H1 (cell line): ENCODE measurements around the gene FAHD1. TPM values are rescaled to one million over a fixed set of nuclear protein-coding genes. Genes with fewer than 3 reads are reported as not detected.

Experiments
- CTCF ChIA-PET: fragments of 300-600 bp; sonication (Branson Sonifier 250); formaldehyde crosslinking; loops from one replicate; lab custom pipeline; 2021; ENCODE audit not compliant: partially characterized antibody; lab: Charles Lee
- POLR2A ChIA-PET: fragments of 300-600 bp; sonication (Branson Sonifier 250); formaldehyde crosslinking; loops from one replicate; lab custom pipeline; 2021; ENCODE audit warnings: inconsistent platforms; ENCODE audit not compliant: partially characterized antibody; lab: Charles Lee
- DNase-seq, 2 experiments: peaks; one replicate each; pipeline versions ENCODE4 v3.0.0 to v3.0.0-alpha.2; 2010 to 2022; ENCODE audit warnings: low spot score in 2 of 2, low read depth in 1 of 2, mixed read lengths in 1 of 2
- FAIRE-seq: peaks from 2 replicates; lab custom pipeline; 2011; peaks lifted over from hg19 to GRCh38; lab: Jason Lieb, UNC
- H2AFZ ChIP-seq: 2 replicates; pipeline ENCODE4 v1.8.1; 2012; ENCODE audit warnings: low read length, inconsistent platforms
- H2AK5ac ChIP-seq: 2 replicates; pipeline ENCODE4 v1.6.1; 2013; ENCODE audit warnings: low read depth, low read length
- H2BK120ac ChIP-seq: replicated peaks from 2 replicates; pipeline ENCODE3; 2013; ENCODE audit warnings: low read depth, low read length, inconsistent platforms
- H2BK12ac ChIP-seq: 2 replicates; pipeline ENCODE4 v1.6.1; 2013; ENCODE audit warnings: low read depth, low read length
- H2BK15ac ChIP-seq: 2 replicates; pipeline ENCODE4 v1.6.1; 2013; ENCODE audit warnings: low read length
- H2BK20ac ChIP-seq: 2 replicates; pipeline ENCODE4 v1.6.1; 2013; ENCODE audit warnings: low read length
- H2BK5ac ChIP-seq: 2 replicates; pipeline ENCODE4 v1.6.1; 2013; ENCODE audit warnings: low read depth, low read length
- H3K14ac ChIP-seq: 2 replicates; pipeline ENCODE4 v1.6.1; 2013; ENCODE audit warnings: inconsistent platforms; ENCODE audit not compliant: insufficient read length
- H3K18ac ChIP-seq: 2 replicates; pipeline ENCODE4 v1.6.1; 2013; ENCODE audit warnings: low read length; ENCODE audit errors: extremely low read depth
- H3K23ac ChIP-seq: 2 replicates; pipeline ENCODE4 v1.6.1; 2013; ENCODE audit warnings: inconsistent platforms; ENCODE audit not compliant: insufficient read length
- H3K23me2 ChIP-seq: 2 replicates; pipeline ENCODE4 v1.6.1; 2013; ENCODE audit warnings: low read depth, low read length
- H3K27ac ChIP-seq: 2 replicates; pipeline ENCODE4 v1.6.1; 2011; ENCODE audit warnings: low read depth, low read length, inconsistent platforms
- H3K27me3 ChIP-seq, 4 experiments: replicated peaks in 1 of 4; 1 replicate in 1 of 4; 2 replicates in 3 of 4; pipeline versions ENCODE4 v1.6.1 to v1.8.1; 2011 to 2013; ENCODE audit warnings: low read length in 3 of 4, mild to moderate bottlenecking in 3 of 4, inconsistent platforms in 2 of 4, mixed read lengths in 2 of 4, moderate library complexity in 1 of 4; ENCODE audit not compliant: control insufficient read depth in 3 of 4, insufficient read depth in 3 of 4; ENCODE audit errors: extremely low read depth in 1 of 4
- H3K36me3 ChIP-seq, 4 experiments: 2 replicates each; pipeline versions ENCODE4 v1.6.1 to v1.8.1; 2011 to 2013; ENCODE audit warnings: mild to moderate bottlenecking in 4 of 4, low read length in 3 of 4, moderate library complexity in 2 of 4, control low read depth in 1 of 4, inconsistent platforms in 1 of 4; ENCODE audit not compliant: insufficient read depth in 4 of 4, control insufficient read depth in 2 of 4
- H3K4ac ChIP-seq: replicated peaks from 2 replicates; pipeline ENCODE3; 2013; ENCODE audit warnings: low read length, low read depth, mixed read lengths, inconsistent platforms; ENCODE audit not compliant: insufficient read length
- H3K4me1 ChIP-seq, 4 experiments: replicated peaks in 1 of 4; 1 replicate in 1 of 4; 2 replicates in 3 of 4; pipeline versions ENCODE4 v1.6.1 to v1.8.1; 2011 to 2013; ENCODE audit warnings: low read length in 3 of 4, inconsistent platforms in 2 of 4, mixed read lengths in 1 of 4; ENCODE audit not compliant: insufficient read depth in 4 of 4, control insufficient read depth in 3 of 4
- H3K4me2 ChIP-seq, 2 experiments: 2 replicates each; pipeline versions ENCODE4 v1.6.1 to v1.8.1; 2011 to 2013; ENCODE audit warnings: low read depth in 2 of 2, low read length in 2 of 2, control low read depth in 1 of 2, inconsistent platforms in 1 of 2, mild to moderate bottlenecking in 1 of 2; ENCODE audit not compliant: insufficient read depth in 1 of 2
- H3K4me3 ChIP-seq, 4 experiments: fragments of 200-600, 300-600 bp in 1 of 4; sonication (generic), shearing (Covaris generic), sonication (Bioruptor Twin) in 1 of 4; 2 replicates each; pipeline versions ENCODE4 v1.5.1 to v1.8.1; 2011 to 2016; ENCODE audit warnings: low read length in 4 of 4, low read depth in 3 of 4, control low read depth in 2 of 4, inconsistent platforms in 2 of 4, mild to moderate bottlenecking in 2 of 4, mixed read lengths in 1 of 4, moderate library complexity in 1 of 4; ENCODE audit not compliant: insufficient read depth in 2 of 4; ENCODE audit errors: extremely low read depth in 1 of 4
- H3K56ac ChIP-seq: replicated peaks from 2 replicates; pipeline ENCODE3; 2013; ENCODE audit warnings: low read depth, mild to moderate bottlenecking, mixed read lengths, low read length, inconsistent platforms; ENCODE audit not compliant: insufficient read length
- H3K79me1 ChIP-seq: 2 replicates; pipeline ENCODE4 v1.6.1; 2013; ENCODE audit warnings: low read depth, low read length, control low read depth
- H3K79me2 ChIP-seq, 2 experiments: 2 replicates each; pipeline versions ENCODE4 v1.6.1 to v1.8.1; 2012 to 2013; ENCODE audit warnings: low read length in 2 of 2, mild to moderate bottlenecking in 2 of 2, inconsistent platforms in 1 of 2; ENCODE audit not compliant: insufficient read depth in 2 of 2, control insufficient read depth in 1 of 2
- H3K9ac ChIP-seq, 4 experiments: replicated peaks in 1 of 4; 1 replicate in 1 of 4; 2 replicates in 3 of 4; pipeline versions ENCODE4 v1.6.1 to v1.8.1; 2011 to 2013; ENCODE audit warnings: low read depth in 3 of 4, low read length in 3 of 4, control low read depth in 2 of 4, mild to moderate bottlenecking in 2 of 4, moderate library complexity in 2 of 4, inconsistent platforms in 1 of 4; ENCODE audit errors: extremely low read depth in 1 of 4
- H3K9me3 ChIP-seq, 2 experiments: 2 replicates each; pipeline versions ENCODE4 v1.6.1 to v1.8.1; 2012 to 2013; ENCODE audit warnings: mild to moderate bottlenecking in 2 of 2, moderate library complexity in 2 of 2, control low read depth in 1 of 2, inconsistent platforms in 1 of 2, low read depth in 1 of 2, low read length in 1 of 2, mixed read lengths in 1 of 2; ENCODE audit not compliant: insufficient read depth in 2 of 2
- H4K20me1 ChIP-seq, 2 experiments: replicated peaks in 1 of 2; 2 replicates each; pipeline versions ENCODE3 to v1.8.1; 2011 to 2013; ENCODE audit warnings: inconsistent platforms in 2 of 2, low read length in 2 of 2, mild to moderate bottlenecking in 1 of 2; ENCODE audit not compliant: insufficient read depth in 2 of 2, control insufficient read depth in 1 of 2
- H4K5ac ChIP-seq: 2 replicates; pipeline ENCODE4 v1.6.1; 2013; ENCODE audit warnings: low read length, low read depth, mixed read lengths, inconsistent platforms; ENCODE audit not compliant: insufficient read length
- H4K8ac ChIP-seq: 2 replicates; pipeline ENCODE4 v1.8.0; 2013; ENCODE audit warnings: mild to moderate bottlenecking, moderate library complexity, low read length, inconsistent platforms; ENCODE audit not compliant: insufficient read depth; ENCODE audit errors: extremely low read depth
- H4K91ac ChIP-seq: replicated peaks from 2 replicates; pipeline ENCODE3; 2013; ENCODE audit warnings: low read length, mixed read lengths, inconsistent platforms; ENCODE audit not compliant: insufficient read length
- BCL11A ChIP-seq, 2 experiments: IDR thresholded peaks; one replicate each; pipeline ENCODE4 v1.6.1; 2011; ENCODE audit warnings: low read depth in 2 of 2, low read length in 2 of 2, mild to moderate bottlenecking in 2 of 2
- WGBS, 2 experiments: shearing (Covaris generic) in 1 of 2; methylation state at CpG; one replicate each; pipeline versions ENCODE4 v1.1.6 to v1.1.7; 2013 to 2015; ENCODE audit warnings: low lambda C conversion rate in 2 of 2, mixed read lengths in 2 of 2, inconsistent platforms in 1 of 2, low coverage in 1 of 2, missing lambda C conversion rate in 1 of 2; ENCODE audit not compliant: insufficient replicate concordance in 2 of 2, insufficient coverage in 1 of 2, insufficient read length in 1 of 2; ENCODE audit errors: extremely low coverage in 1 of 2, missing lambda C conversion rate in 1 of 2; 5-methylcytosine and 5-hydroxymethylcytosine counted together
- polyA plus RNA-seq, 7 experiments: library from polyadenylated mRNA; depleted of rRNA in 3 of 7; stranded (reverse) in 5 of 7; unstranded in 2 of 7; fragments of >200 nt in 5 of 7; fragments of 200-250 nt in 2 of 7; gene quantifications; 1 replicate in 5 of 7; 2 replicates in 1 of 7; 4 replicates in 1 of 7; pipeline versions ENCODE4 v1.2.1 to v1.2.3, GENCODE V29; 2011 to 2013; ENCODE audit warnings: missing spikeins in 2 of 7, mixed read lengths in 2 of 7
- total RNA-seq: library from RNA; stranded (reverse); fragmentation: NEBNext Ultra II Directional; extraction: Animal tissue kit (Norgen Biotek cat#: 25700); gene quantifications from 2 replicates; pipeline ENCODE4 v1.2.1, GENCODE V29; 2021

The FAHD1 gene
- total and polyA plus RNA-seq, 2 of the 8 experiments (the other 6 are each of a cell fraction or from before 2014, with no cell fraction given): 20.4 to 31.9 TPM

DNA sequence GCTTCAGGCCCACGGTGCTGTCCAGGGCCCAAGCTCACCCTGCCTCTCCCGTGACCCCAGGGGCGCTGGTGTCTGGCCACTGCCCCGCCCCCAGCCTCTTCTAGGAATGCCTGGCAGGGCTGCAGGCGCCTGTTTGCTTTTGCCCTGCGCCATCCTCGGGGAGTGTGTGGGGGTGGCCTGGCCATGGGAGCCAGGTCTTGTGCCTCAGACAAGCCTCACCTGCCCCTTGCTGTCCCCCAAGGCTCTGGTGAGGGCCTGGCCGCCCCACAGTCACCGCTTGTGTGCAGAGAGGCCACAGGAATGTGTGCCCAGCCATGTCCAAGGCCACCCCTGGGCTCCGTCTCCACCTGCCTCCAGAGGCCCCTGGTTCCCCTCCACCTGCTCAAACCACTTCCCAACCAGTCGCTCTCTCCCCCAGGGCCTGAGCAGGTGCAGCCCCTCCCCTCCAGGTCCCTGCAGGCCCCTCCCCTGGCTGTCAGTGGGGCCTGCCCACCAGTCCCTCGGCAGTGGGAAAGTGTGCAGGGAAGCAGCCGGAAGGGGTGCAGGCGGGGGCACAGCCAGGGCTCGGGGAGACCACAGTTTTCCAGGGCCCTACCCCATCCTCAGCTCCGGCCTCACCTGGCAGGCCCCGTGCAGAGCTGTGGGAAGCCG is 32.7 kb upstream of the FAHD1 start:
- H3K9ac ChIP-seq: no peak overlapping the region
- no peak overlapping the region for H3K14ac ChIP-seq
- H3K36me3 ChIP-seq: peaks cover 0 to 20% (median 0%) of the 10 kb centered on the region in 4 experiments; a peak in 2 of 8 replicates
- no peak for FAIRE-seq
- no peak overlapping the region for H4K91ac ChIP-seq
- no peak overlapping the region; the same call in 1 of the 2 replicates for H4K8ac ChIP-seq
- no peaks in the 10 kb centered on the region for H3K79me2 ChIP-seq
- no peak for TF ChIP-seq BCL11A (IDR thresholded peaks at IDR 0.05; ENCODE audit: low read depth in 2 of 2, low read length in 2 of 2)
- TF ChIP-seq, all 59 proteins: peak for 0
- H2BK20ac ChIP-seq: no peak overlapping the region
- no peak overlapping the region for H3K56ac ChIP-seq
- POLR2A ChIA-PET: interaction anchor here (3.3 to 4.2 kb wide), 3 partner anchors 12 to 23 kb away, joined by 19 to 26 read pairs (median 26); partner anchors contain the start of genes EME2, MRPS34, NME3 and NUBP2
- no peak overlapping the region for H2BK15ac ChIP-seq
- H3K27me3 ChIP-seq: no peaks in the 10 kb centered on the region
- WGBS, 2 experiments: 78% methylated on average over 11 of the region's 18 CpGs; no CpG with 5 or more reads in 1 of the 2 experiments
- H3K9me3 ChIP-seq: peaks cover 12 to 13% of the 10 kb centered on the region in 2 experiments
- CTCF ChIA-PET: interaction anchor here (0.6 to 2.2 kb wide), 6 partner anchors 16 to 48 kb away, joined by 3 to 6 read pairs (median 5); partner anchors contain the start of genes EME2 and MRPS34
- no peak overlapping the region for H2BK120ac ChIP-seq
- H3K79me1 ChIP-seq: no peaks in the 10 kb centered on the region; the same call in 1 of the 2 replicates
- no peak overlapping the region for H2BK5ac ChIP-seq
- H2BK12ac ChIP-seq: no peak overlapping the region
- H3K4ac ChIP-seq: no peak overlapping the region
- H4K20me1 ChIP-seq: peaks cover 0 to 2% of the 10 kb centered on the region in 2 experiments
- H4K5ac ChIP-seq: no peak overlapping the region
- no peaks in the 10 kb centered on the region for H3K4me1 ChIP-seq
- H3K23ac ChIP-seq: no peak overlapping the region
- H3K27ac ChIP-seq: no peak overlapping the region
- H3K4me2 ChIP-seq: no peak overlapping the region
- no peak overlapping the region for H3K4me3 ChIP-seq
- H2AFZ ChIP-seq: no peak overlapping the region
- H3K18ac ChIP-seq: no peak overlapping the region
- DNase-seq: no peak
- no peaks in the 10 kb centered on the region for H3K23me2 ChIP-seq
- no peak overlapping the region for H2AK5ac ChIP-seq
